HEK293T (cell line): ENCODE results near the gene STEAP3.

Source experiments
- CTCF ChIA-PET: fragments of 350-600 bp; formaldehyde crosslinking; extraction: SDS; loops from one replicate; lab custom pipeline; 2021; ENCODE audit warnings: antibody characterized with exemption, inconsistent platforms; lab: Yijun Ruan, JAX
- POLR2A ChIA-PET: fragments of 350-600 bp; formaldehyde crosslinking; extraction: SDS; loops from one replicate; lab custom pipeline; 2020; ENCODE audit warnings: antibody characterized with exemption, inconsistent platforms; lab: Yijun Ruan, JAX
- DNase-seq: peaks from one replicate; pipeline ENCODE4 v3.0.0; 2012; ENCODE audit warnings: mixed read lengths; ENCODE audit errors: extremely low spot score
- ARNT ChIP-seq: fragments of 450-650 bp; IDR thresholded peaks from 2 replicates; pipeline ENCODE4 v1.6.1; 2017; ENCODE audit warnings: mild to moderate bottlenecking
- BHLHE40 ChIP-seq: fragments of 450-650 bp; IDR thresholded peaks from 2 replicates; pipeline ENCODE4 v1.6.1; 2016; ENCODE audit warnings: mild to moderate bottlenecking, moderate library complexity, borderline replicate concordance
- CTBP1 ChIP-seq: fragments of 450-650 bp; IDR thresholded peaks from 2 replicates; pipeline ENCODE4 v1.6.1; 2016; ENCODE audit warnings: borderline replicate concordance
- ELF4 ChIP-seq: fragments of 450-650 bp; IDR thresholded peaks from 2 replicates; pipeline ENCODE4 v1.6.1; 2017; ENCODE audit warnings: antibody characterized with exemption
- FOXA1 ChIP-seq: fragments of 450-650 bp; IDR thresholded peaks from 2 replicates; pipeline ENCODE4 v1.6.1; 2016; ENCODE audit warnings: mild to moderate bottlenecking
- FOXK2 ChIP-seq: fragments of 450-650 bp; IDR thresholded peaks from 2 replicates; pipeline ENCODE4 v1.6.1; 2016; ENCODE audit warnings: mild to moderate bottlenecking
- FOXM1 ChIP-seq: fragments of 450-650 bp; IDR thresholded peaks from 2 replicates; pipeline ENCODE4 v1.6.1; 2017; ENCODE audit warnings: mild to moderate bottlenecking, borderline replicate concordance
- HDGF ChIP-seq: fragments of 450-650 bp; IDR thresholded peaks from 2 replicates; pipeline ENCODE4 v1.6.1; 2017; ENCODE audit warnings: antibody characterized with exemption, borderline replicate concordance
- L3MBTL2 ChIP-seq: fragments of 450-650 bp; conservative IDR thresholded peaks from 2 replicates; pipeline ENCODE4 v1.6.1; 2016; ENCODE audit warnings: mild to moderate bottlenecking
- LEF1 ChIP-seq: fragments of 450-650 bp; IDR thresholded peaks from 2 replicates; pipeline ENCODE4 v1.6.1; 2017; ENCODE audit warnings: mild to moderate bottlenecking, borderline replicate concordance
- NFRKB ChIP-seq: fragments of 450-650 bp; IDR thresholded peaks from 2 replicates; pipeline ENCODE4 v1.6.1; 2016; ENCODE audit warnings: mild to moderate bottlenecking, moderate library complexity
- SP1 ChIP-seq: fragments of 450-650 bp; IDR thresholded peaks from 2 replicates; pipeline ENCODE4 v1.6.1; 2017
- SUZ12 ChIP-seq: fragments of 450-650 bp; IDR thresholded peaks from 2 replicates; pipeline ENCODE4 v1.6.1; 2016; ENCODE audit warnings: mild to moderate bottlenecking
- TARDBP ChIP-seq: fragments of 450-650 bp; IDR thresholded peaks from 2 replicates; pipeline ENCODE4 v1.6.1; 2016
- ZNF384 ChIP-seq: fragments of 450-650 bp; IDR thresholded peaks from 2 replicates; pipeline ENCODE4 v1.6.1; 2016
- TF ChIP-seq, protein P1 (sequence below): fragments of 450-650 bp; IDR thresholded peaks from 2 replicates; pipeline ENCODE4 v1.6.1; 2016

STEAP3 gene

DNA sequence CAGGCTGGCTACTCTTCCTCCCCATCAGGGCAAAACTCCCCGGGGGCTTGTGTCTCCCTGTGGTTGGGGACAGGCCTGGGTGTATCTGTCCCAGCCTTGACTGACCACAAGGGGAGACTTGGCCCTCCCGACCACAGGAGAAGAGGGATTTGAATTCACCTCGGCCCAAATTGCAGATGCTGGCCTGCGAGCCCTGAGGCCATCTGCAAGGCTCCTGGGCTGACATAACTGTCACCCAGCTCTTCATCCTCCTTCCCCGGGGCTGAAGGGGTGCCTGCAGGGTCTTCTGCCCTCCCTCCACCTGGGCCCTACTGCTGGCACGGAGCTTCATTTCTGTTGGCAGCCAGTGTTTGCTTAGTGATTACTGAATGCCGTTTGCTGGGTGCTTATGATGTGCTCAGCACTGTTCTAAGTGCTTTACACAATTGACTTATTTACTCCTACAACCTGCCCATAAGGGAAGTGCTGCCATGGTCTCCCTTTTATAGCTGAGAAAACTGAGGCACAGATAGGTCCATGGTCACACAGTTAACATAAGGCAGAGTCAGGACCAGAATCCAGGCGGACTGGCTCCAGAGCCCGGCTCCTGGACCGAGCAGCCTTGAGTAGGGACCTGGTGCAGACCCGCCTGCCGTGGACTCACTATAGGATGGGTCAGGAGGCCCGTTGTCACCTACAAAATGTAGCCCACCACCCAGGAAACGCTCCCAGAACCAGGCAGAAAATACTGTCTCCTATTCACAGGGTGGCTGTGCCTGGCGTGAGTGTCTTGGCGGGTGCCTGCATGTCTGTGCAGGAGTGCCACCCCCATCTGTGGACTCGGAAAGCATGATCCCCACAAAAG is 18.9 kb downstream of the STEAP3 start:
- POLR2A ChIA-PET: no interaction called here
- DNase-seq: no peak
- CTCF ChIA-PET: interaction anchor here (0.8 to 1.1 kb wide), 2 partner anchors 16 to 24 kb away, joined by 3 to 4 read pairs; no protein-coding TSS in a partner anchor
- no peak for TF ChIP-seq FOXM1
- no peak for TF ChIP-seq FOXK2
- no peak for TF ChIP-seq BHLHE40
- TF ChIP-seq ELF4: no peak
- TF ChIP-seq SUZ12: no peak
- TF ChIP-seq TARDBP: no peak
- no peak for TF ChIP-seq ZNF384
- TF ChIP-seq L3MBTL2: no peak
- TF ChIP-seq, protein P1, sequence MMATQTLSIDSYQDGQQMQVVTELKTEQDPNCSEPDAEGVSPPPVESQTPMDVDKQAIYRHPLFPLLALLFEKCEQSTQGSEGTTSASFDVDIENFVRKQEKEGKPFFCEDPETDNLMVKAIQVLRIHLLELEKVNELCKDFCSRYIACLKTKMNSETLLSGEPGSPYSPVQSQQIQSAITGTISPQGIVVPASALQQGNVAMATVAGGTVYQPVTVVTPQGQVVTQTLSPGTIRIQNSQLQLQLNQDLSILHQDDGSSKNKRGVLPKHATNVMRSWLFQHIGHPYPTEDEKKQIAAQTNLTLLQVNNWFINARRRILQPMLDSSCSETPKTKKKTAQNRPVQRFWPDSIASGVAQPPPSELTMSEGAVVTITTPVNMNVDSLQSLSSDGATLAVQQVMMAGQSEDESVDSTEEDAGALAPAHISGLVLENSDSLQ: no peak

DNA sequence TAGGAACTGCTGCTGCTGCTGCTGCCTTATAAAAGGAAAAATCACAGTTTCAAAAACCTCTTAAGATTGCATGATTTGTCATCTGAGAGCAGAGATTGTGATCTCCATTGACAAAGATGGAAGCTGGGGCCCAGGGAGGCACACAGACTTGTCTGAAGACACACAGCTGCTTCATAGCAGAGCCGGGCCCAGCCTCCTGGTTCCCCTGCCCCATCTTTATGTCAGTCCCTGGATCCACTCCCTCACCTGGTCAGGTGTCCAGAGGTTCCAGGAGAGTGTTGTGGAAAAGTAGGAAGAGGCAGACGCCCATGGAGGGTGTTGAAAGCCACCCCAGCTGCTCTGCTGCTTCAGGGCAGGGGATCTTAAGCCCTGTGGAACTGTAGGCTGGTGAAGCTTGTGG is 20.0 kb downstream of the STEAP3 start:
- POLR2A ChIA-PET: no interaction called here
- DNase-seq: no peak
- CTCF ChIA-PET: no interaction called here
- TF ChIP-seq, protein P1: no peak
- TF ChIP-seq FOXA1 (no peak), TARDBP (no peak), SP1 (no peak), CTBP1 (no peak), HDGF (no peak), NFRKB (no peak), FOXK2 (no peak), FOXM1 (no peak)

DNA sequence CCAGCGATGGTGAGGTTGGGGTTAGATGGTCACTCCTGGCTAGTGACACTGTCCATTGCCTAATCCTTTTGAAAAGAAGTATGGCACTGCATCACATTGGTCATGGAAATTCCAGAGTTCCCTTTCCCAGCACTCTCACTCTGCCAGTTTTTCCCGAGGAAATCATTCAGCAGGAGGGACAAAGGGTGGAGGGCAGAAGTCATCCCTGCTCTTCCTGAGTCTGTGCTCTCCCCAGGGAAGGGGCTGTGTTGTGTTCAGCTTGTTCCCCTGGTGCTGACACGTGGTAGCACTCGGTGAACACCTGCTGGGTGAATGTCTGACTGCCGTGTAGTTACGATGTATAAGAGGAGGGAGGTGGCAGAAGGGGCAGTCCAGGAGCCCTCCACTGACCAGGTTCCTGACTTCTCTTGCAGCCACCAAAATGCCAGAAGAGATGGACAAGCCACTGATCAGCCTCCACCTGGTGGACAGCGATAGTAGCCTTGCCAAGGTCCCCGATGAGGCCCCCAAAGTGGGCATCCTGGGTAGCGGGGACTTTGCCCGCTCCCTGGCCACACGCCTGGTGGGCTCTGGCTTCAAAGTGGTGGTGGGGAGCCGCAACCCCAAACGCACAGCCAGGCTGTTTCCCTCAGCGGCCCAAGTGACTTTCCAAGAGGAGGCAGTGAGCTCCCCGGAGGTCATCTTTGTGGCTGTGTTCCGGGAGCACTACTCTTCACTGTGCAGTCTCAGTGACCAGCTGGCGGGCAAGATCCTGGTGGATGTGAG is 21.6 kb downstream of the STEAP3 start:
- CTCF ChIA-PET: no interaction called here
- no peak for TF ChIP-seq ZNF384
- no peak for DNase-seq
- POLR2A ChIA-PET: no interaction called here

DNA sequence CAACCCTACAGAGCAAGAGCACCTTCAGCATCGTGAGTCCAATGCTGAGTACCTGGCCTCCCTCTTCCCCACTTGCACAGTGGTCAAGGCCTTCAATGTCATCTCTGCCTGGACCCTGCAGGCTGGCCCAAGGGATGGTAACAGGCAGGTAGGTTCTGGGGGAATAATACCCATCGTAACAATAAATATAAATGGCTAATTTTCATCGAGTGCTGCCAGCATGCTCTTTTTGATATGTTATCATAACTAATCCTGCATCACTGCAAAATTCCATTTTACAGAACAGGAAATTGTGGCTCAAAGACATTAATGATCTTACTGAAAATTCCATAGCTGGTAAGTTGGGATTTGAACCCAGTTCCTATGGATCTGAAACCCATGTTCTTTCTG is 22.2 kb downstream of the STEAP3 start:
- ChIA-PET CTCF (no interaction called here), POLR2A (no interaction called here)
- no peak for DNase-seq
- TF ChIP-seq ELF4 (no peak), BHLHE40 (no peak), CTBP1 (no peak), SP1 (no peak), FOXK2 (no peak), LEF1 (no peak), FOXM1 (no peak), HDGF (no peak), FOXA1 (no peak), ZNF384 (no peak), TARDBP (no peak), L3MBTL2 (no peak), ARNT (no peak), SUZ12 (no peak), NFRKB (no peak)
- TF ChIP-seq, protein P1: no peak

DNA sequence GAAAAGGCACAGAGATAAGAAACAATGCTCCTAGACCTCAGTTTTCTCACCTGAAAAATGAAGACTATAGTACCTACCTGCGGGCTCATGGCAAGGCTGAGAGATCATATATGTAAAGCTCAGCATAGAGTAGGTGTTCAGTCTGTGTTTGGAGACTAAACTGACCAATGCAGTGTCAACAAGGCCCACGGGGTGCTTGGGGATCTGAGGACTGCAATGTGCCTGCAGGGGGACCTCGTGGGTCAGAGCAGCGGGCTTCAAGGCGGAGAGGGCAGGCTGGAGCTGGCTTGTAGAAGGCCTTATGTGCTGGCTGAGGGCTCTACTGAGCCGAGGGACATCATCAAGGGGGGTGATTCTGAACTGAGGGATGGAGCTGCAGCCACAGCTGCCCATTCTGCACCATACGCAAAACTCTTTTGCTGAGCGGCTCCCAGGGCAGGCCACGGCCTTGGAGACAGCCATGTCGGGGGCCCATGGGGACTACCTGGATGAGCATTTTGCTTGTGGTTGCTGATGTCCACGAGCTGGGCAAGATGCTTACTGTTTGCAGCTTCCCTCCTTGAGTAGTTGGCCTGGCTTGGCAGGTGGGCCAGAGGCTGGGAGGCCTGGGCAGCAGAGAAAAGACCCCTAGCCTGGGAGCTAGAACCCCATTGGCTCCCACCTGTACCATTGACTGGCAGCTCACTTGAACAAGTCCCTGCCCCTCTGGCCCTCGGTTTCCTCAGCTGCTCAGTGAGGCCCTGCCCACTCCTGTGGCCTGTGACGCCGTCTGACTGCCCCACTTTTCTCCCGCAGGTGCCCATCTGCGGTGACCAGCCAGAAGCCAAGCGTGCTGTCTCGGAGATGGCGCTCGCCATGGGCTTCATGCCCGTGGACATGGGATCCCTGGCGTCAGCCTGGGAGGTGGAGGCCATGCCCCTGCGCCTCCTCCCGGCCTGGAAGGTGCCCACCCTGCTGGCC is 23.5 kb downstream of the STEAP3 start:
- no peak for DNase-seq
- POLR2A ChIA-PET: interaction anchor here (1.1 kb wide), 1 partner anchor 57 kb away, joined by 3 read pairs; no protein-coding TSS in a partner anchor
- TF ChIP-seq CTBP1 (no peak), SUZ12 (no peak), NFRKB (no peak), ZNF384 (no peak), FOXA1 (no peak), ARNT (no peak), TARDBP (no peak), BHLHE40 (no peak), SP1 (no peak), FOXK2 (no peak), HDGF (no peak)
- TF ChIP-seq, protein P1: no peak
- CTCF ChIA-PET: interaction anchor here (1.6 kb wide), 1 partner anchor 17 kb away, joined by 5 read pairs; no protein-coding TSS in a partner anchor
